ENCODE data around the gene IGLL5. TPM values are rescaled to one million over a fixed set of nuclear protein-coding genes. Genes with fewer than 3 reads are reported as not detected.
A peak's percentile ranks its signal among the peaks of the same experiment; 100 is the strongest.

Gene IGLL5
- total and polyA plus RNA-seq, 9 of the 15 experiments (the other 6 are each of a cell fraction or from before 2014, with no cell fraction given), result not detected

GRCh38 chr22:22848364-22848866 lies 39.2 kb upstream of the IGLL5 start:
- H3K27ac ChIP-seq (ENCODE audit: extremely low read depth, low read depth, low read length), result no peak overlapping the region
- H3K27me3 ChIP-seq (ENCODE audit: control insufficient read depth in 2 of 2, insufficient read depth in 2 of 2, low read length in 2 of 2), result peaks cover 0 to 8% of the 10 kb centered on the region in 2 experiments; a peak in 1 of 5 replicates
- in situ Hi-C loops (cut with MboI) (loop anchor here (5.0 kb wide), 1 partner anchor 279 kb away; no protein-coding TSS in a partner anchor), intact Hi-C loops (cut with micrococcal nuclease) (loop anchor here (1.0 to 10.0 kb wide), 7 partner anchors 29 to 436 kb away; no protein-coding TSS in a partner anchor)
- H3K9ac ChIP-seq (ENCODE audit: insufficient read depth in 1 of 2, low read depth in 2 of 2, low read length in 2 of 2), result peak overlapping the region in 1 of 2 experiments; percentile 0; a peak in 1 of 4 replicates
- peaks cover 6% of the 10 kb centered on the region for H3K9me1 ChIP-seq (ENCODE audit: control insufficient read depth, insufficient read depth, low read length)
- ATAC-seq (peak; percentile 98), FAIRE-seq (peak; percentile 85), DNase-seq (ENCODE audit: extremely low read depth in 1 of 4, low spot score in 3 of 4) (peak; percentile 94 to 100 (median 98))
- H4K20me1 ChIP-seq (replicated peaks; ENCODE audit: control insufficient read depth, insufficient read depth, low read length), result peaks cover 27% of the 10 kb centered on the region
- no peaks in the 10 kb centered on the region for H3K9me3 ChIP-seq (replicated peaks; ENCODE audit: control insufficient read depth, insufficient read depth, low read depth, low read length)
- POLR2A ChIA-PET, result interaction anchor here (0.6 to 4.2 kb wide), 26 partner anchors 10 to 276 kb away, joined by 3 to 40 read pairs (median 4); partner anchors contain the start of gene GNAZ
- no peak overlapping the region for H3K4me3 ChIP-seq
- no peak overlapping the region for H3K4me2 ChIP-seq (ENCODE audit: insufficient read depth, low read length)
- H3K36me3 ChIP-seq (ENCODE audit: control insufficient read depth, insufficient read depth, low read length), result no peaks in the 10 kb centered on the region
- no TSS peak for BruUV-seq (replicated peaks)
- no peaks in the 10 kb centered on the region for H3K4me1 ChIP-seq (replicated peaks in 1 of 2; ENCODE audit: control insufficient read depth in 2 of 2, insufficient read depth in 2 of 2, low read length in 2 of 2)
- CTCF ChIA-PET (ENCODE audit: low intra/inter-chr PET ratio), result interaction anchor here (0.6 to 8.8 kb wide), 31 partner anchors 8 to 647 kb away, joined by 3 to 90 read pairs (median 4); partner anchors contain the start of gene IGLL5
- H3K79me2 ChIP-seq (ENCODE audit: control insufficient read depth, insufficient read depth, low read length), result no peaks in the 10 kb centered on the region
- WGBS (ENCODE audit: insufficient coverage, low coverage, missing lambda C conversion rate), result 5% methylated on average over 5 of the region's 5 CpGs
- H2AFZ ChIP-seq (ENCODE audit: low read depth, low read length), result no peak overlapping the region
- TF ChIP-seq HMGXB4 (CRISPR knock-in tag; IDR thresholded peaks at IDR 0.05), result peak; percentile 87
- no peak for TF ChIP-seq ZC3H11A (IDR thresholded peaks at IDR 0.05; ENCODE audit: low read depth, low read length)
- TF ChIP-seq NR2F6 (CRISPR knock-in tag; IDR thresholded peaks at IDR 0.05), result no peak
- TF ChIP-seq ZNF165 (CRISPR knock-in tag; IDR thresholded peaks at IDR 0.05; ENCODE audit: borderline replicate concordance), result no peak
- TF ChIP-seq ZNF316 (IDR thresholded peaks at IDR 0.05), result no peak
- no peak for TF ChIP-seq NFIC (IDR thresholded peaks at IDR 0.05)
- no peak for TF ChIP-seq GATA2 (CRISPR knock-in tag; IDR thresholded peaks at IDR 0.05)
- TF ChIP-seq ZNF592 (IDR thresholded peaks at IDR 0.05), result no peak
- no peak for TF ChIP-seq ATF3 (IDR thresholded peaks at IDR 0.05)
- peak; percentile 90 for TF ChIP-seq ATF3 (CRISPR knock-in tag; conservative IDR thresholded peaks at IDR 0.05)
- TF ChIP-seq EHMT2 (IDR thresholded peaks at IDR 0.05), result no peak
- peak; percentile 92; the same call in 1 of the 2 replicates for TF ChIP-seq E2F1 (CRISPR knock-in tag; IDR thresholded peaks at IDR 0.05)
- no peak for TF ChIP-seq PHF21A (IDR thresholded peaks at IDR 0.05; ENCODE audit: borderline replicate concordance, low read depth)
- TF ChIP-seq NFE2L1 (tag; IDR thresholded peaks at IDR 0.05; ENCODE audit: borderline replicate concordance, low read depth), result no peak

Measured in K562 (cell line).